ENCODE measurements around the gene RSBN1L.

DNA sequence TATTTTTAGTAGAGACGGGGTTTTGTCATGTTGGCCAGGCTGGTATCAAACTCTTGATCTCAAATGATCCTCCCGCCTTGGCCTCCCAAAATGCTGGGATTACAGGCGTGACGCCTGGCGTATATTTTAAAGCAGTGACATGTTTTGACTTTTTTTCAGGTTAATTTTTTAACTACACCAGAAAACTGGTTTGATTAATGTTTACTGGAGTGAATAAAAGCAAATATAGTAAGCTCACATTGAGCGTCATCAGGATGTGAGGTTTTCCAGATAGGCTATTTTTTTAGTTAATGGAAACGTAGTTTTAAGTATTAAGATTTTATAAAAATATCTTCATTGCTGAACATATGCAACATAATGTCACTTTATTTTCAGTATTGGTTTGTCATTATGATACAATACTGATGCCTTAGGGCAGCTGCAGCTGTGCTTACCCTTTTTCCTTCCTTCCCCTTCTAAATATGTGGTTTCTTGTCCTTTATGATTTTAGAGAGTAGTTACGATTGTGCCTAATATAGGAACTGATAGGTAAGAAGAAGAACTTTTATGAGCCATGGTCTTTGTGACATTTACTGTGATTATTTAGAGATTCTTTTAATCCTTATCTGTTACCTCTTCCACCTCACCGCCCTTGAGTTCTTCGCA lies 64.7 kb downstream of the RSBN1L start:
- TF ChIP-seq, protein P1, sequence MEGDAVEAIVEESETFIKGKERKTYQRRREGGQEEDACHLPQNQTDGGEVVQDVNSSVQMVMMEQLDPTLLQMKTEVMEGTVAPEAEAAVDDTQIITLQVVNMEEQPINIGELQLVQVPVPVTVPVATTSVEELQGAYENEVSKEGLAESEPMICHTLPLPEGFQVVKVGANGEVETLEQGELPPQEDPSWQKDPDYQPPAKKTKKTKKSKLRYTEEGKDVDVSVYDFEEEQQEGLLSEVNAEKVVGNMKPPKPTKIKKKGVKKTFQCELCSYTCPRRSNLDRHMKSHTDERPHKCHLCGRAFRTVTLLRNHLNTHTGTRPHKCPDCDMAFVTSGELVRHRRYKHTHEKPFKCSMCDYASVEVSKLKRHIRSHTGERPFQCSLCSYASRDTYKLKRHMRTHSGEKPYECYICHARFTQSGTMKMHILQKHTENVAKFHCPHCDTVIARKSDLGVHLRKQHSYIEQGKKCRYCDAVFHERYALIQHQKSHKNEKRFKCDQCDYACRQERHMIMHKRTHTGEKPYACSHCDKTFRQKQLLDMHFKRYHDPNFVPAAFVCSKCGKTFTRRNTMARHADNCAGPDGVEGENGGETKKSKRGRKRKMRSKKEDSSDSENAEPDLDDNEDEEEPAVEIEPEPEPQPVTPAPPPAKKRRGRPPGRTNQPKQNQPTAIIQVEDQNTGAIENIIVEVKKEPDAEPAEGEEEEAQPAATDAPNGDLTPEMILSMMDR (IDR thresholded peaks at IDR 0.05): no peak
- no peak for TF ChIP-seq POLR2AphosphoS5 (IDR thresholded peaks at IDR 0.05; ENCODE audit: insufficient read depth in 1 of 2, low read depth in 1 of 2)

Data from vagina (tissue), 2 donors.